ENCODE data around the gene PIGB.
A peak's percentile ranks its signal among the peaks of the same experiment; 100 is the strongest.
"Not testable (repeated sequence)": the region's sequence is repeated elsewhere in the genome, so short reads cannot be mapped to it uniquely, and the experiment has no call there.

Gene PIGB

GRCh38 chr15:55394694-55395093 lies 75.7 kb downstream of the PIGB start:
- H3K4me3 ChIP-seq (ENCODE audit: control insufficient read depth, low read depth, low read length), result no peak overlapping the region
- DNase-seq (ENCODE audit: low read depth), result peak; percentile 12
- TF ChIP-seq CTCF (conservative IDR thresholded peaks at IDR 0.05; ENCODE audit: control insufficient read depth, insufficient read depth, low read depth, low read length), result no peak

- no peak for DNase-seq (ENCODE audit: low read depth)
- H3K4me3 ChIP-seq (ENCODE audit: control insufficient read depth, low read depth, low read length), result no peak overlapping the region
- no peak for TF ChIP-seq CTCF (conservative IDR thresholded peaks at IDR 0.05; ENCODE audit: control insufficient read depth, insufficient read depth, low read depth, low read length)
These were observed 79.2 kb downstream of the PIGB start for GRCh38 chr15:55398243-55398642.

GRCh38 chr15:55400050-55400449 lies 81.0 kb downstream of the PIGB start:
- DNase-seq (ENCODE audit: low read depth); H3K4me3 ChIP-seq (ENCODE audit: control insufficient read depth, low read depth, low read length): not testable (repeated sequence)

- no peak overlapping the region for H3K4me3 ChIP-seq (ENCODE audit: control insufficient read depth, low read depth, low read length)
- TF ChIP-seq CTCF (conservative IDR thresholded peaks at IDR 0.05; ENCODE audit: control insufficient read depth, insufficient read depth, low read depth, low read length), result no peak
- no peak for DNase-seq (ENCODE audit: low read depth)
These were observed 82.8 kb downstream of the PIGB start for GRCh38 chr15:55401786-55402246.

- no peak overlapping the region for H3K4me3 ChIP-seq (ENCODE audit: control insufficient read depth, low read depth, low read length)
- no peak for DNase-seq (ENCODE audit: low read depth)
- no peak for TF ChIP-seq CTCF (conservative IDR thresholded peaks at IDR 0.05; ENCODE audit: control insufficient read depth, insufficient read depth, low read depth, low read length)
These were observed 83.7 kb downstream of the PIGB start for GRCh38 chr15:55402707-55403106.

- TF ChIP-seq CTCF (conservative IDR thresholded peaks at IDR 0.05; ENCODE audit: control insufficient read depth, insufficient read depth, low read depth, low read length), result no peak
- H3K4me3 ChIP-seq (ENCODE audit: control insufficient read depth, low read depth, low read length), result no peak overlapping the region
- DNase-seq (ENCODE audit: low read depth), result peak; percentile 18
These were observed 84.5 kb downstream of the PIGB start for GRCh38 chr15:55403531-55403930.

Data from fibroblast of mammary gland (primary cell).